Psoas muscle (tissue), 8 donors: ENCODE measurements around the gene SSC5D. TPM values are rescaled to one million over a fixed set of nuclear protein-coding genes. Genes with fewer than 3 reads are reported as not detected.

Experiments
- ATAC-seq, 4 donors: fragments of 200-7000 bp; cut with Tn5 transposase; one replicate each; pipeline ENCODE4 v1.9.1; 2020; ENCODE audit warnings: moderate library complexity in 3 of 4, mild to moderate bottlenecking in 2 of 4
- DNase-seq, 2 donors: peaks; one replicate each; pipeline ENCODE4 v3.0.0-alpha.2; 2020
- H3K27ac ChIP-seq: fragments of 200-600 bp; one replicate; pipeline ENCODE4 v1.8.0; 2022
- H3K27me3 ChIP-seq, 3 donors: fragments of 200-600 bp in 1 of 3; one replicate each; pipeline versions ENCODE4 v1.6.1 to v1.8.0; 2013 to 2022; ENCODE audit warnings: low read length in 2 of 3, mild to moderate bottlenecking in 2 of 3, moderate library complexity in 1 of 3; ENCODE audit not compliant: insufficient read depth in 3 of 3
- H3K36me3 ChIP-seq, 2 donors: fragments of 200-600 bp in 1 of 2; one replicate each; pipeline versions ENCODE4 v1.6.1 to v1.8.0; 2013 to 2022; ENCODE audit warnings: low read depth in 1 of 2, mild to moderate bottlenecking in 1 of 2, moderate library complexity in 1 of 2; ENCODE audit not compliant: insufficient read depth in 1 of 2
- H3K4me1 ChIP-seq: fragments of 200-600 bp; one replicate; pipeline ENCODE4 v1.8.0; 2022
- H3K4me3 ChIP-seq: fragments of 200-600 bp; one replicate; pipeline ENCODE4 v1.8.0; 2022; ENCODE audit warnings: mild to moderate bottlenecking
- H3K9me3 ChIP-seq: fragments of 200-600 bp; one replicate; pipeline ENCODE4 v1.8.0; 2022
- CTCF ChIP-seq: fragments of 200-600 bp; IDR thresholded peaks from one replicate; pipeline ENCODE4 v1.8.0; 2022; ENCODE audit warnings: antibody characterized with exemption
- WGBS, 3 donors: extraction: QIAGEN DNeasy Blood & Tissue Kit; methylation state at CpG; one replicate each; pipeline versions ENCODE4 v1.1.6 to v1.1.7; 2013; 5-methylcytosine and 5-hydroxymethylcytosine counted together
- intact Hi-C, 2 donors: fragments of 100-400 bp; cut with DNase I; formaldehyde crosslinking; loops; one replicate each; pipeline versions ENCODE4 v1.11.0 to v1.14.2; 2022
- polyA plus RNA-seq, 3 donors: library from polyadenylated mRNA; stranded (reverse); fragments of 200-250 nt; gene quantifications; one replicate each; pipeline ENCODE4 v1.2.3, GENCODE V29; 2013
- total RNA-seq, 4 donors: library from RNA; stranded (reverse); fragmentation: NEBNext Ultra II Directional in 2 of 4; extraction: Animal tissue kit (Norgen Biotek cat#: 25700) in 2 of 4; gene quantifications; one replicate each; pipeline versions ENCODE4 v1.2.1 to v1.2.4, GENCODE V29; 2021 to 2023
- donor health status: healthy with polysubstance abuse.
- donor health status: DM: no; HTN: no; CAD: no; lungs with moderate emphysema.
- donor health status: Bipolar disorder and iron deficiency.
- donor health status: healthy.
- donor health status: DM: yes; HTN: yes; CAD: no.
- donor health status: DM: no; HTN: no; CAD: no.
- donor health status: DM: no; HTN: no; CAD: no.
- donor health status: DM: yes; HTN: yes; CAD: no.

Gene SSC5D
- total and polyA plus RNA-seq, 7 donors = 0.11 to 4.6 (median 1.2) TPM

DNA sequence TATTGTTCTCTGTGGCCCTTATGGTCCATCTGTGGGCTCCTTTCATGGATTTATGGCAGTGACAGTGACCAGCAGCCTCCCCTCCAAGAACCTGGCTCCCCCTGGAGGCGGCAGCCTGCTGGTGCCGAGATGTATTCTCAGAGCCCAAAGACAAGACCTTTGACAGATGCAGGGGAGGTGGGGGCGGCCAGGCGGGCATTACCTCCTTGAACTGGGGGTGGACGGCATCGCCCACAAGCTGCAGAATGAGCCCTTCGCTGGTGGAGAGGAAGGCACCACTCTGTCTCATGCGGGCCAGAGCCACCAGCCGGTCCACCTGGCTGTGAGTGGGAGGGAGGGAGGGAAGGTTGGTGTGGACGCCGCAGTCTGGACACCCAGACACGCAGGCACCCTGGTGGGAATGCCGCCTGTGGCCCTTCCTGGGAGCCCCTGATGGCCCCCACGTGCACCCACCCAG is 33.4 kb upstream of the SSC5D start:
- Histone ChIP-seq H3K27me3 (peaks cover 0 to 16% (median 11%) of the 10 kb centered on the region in 3 donors), H3K4me3 (no peak overlapping the region), H3K9me3 (no peaks in the 10 kb centered on the region), H3K4me1 (peaks cover 6% of the 10 kb centered on the region), H3K27ac (no peak overlapping the region), H3K36me3 (no peaks in the 10 kb centered on the region)
- peak; percentile 44 for TF ChIP-seq CTCF
- peak in 1 of 4 donors; percentile 49 for ATAC-seq
- no peak for DNase-seq
- 77 to 82% (median 79%) methylated on average over 12 to 14 of the region's 14 CpGs for WGBS, 3 donors
- intact Hi-C loops = loop anchor here in 1 of 2 donors (5.0 kb wide), 2 partner anchors 68 to 153 kb away; partner anchors contain the start of gene RPL28

- Histone ChIP-seq H3K4me3 (no peak overlapping the region), H3K27me3 (peaks cover 0 to 16% (median 7%) of the 10 kb centered on the region in 3 donors), H3K9me3 (no peaks in the 10 kb centered on the region), H3K27ac (no peak overlapping the region), H3K36me3 (no peaks in the 10 kb centered on the region), H3K4me1 (peaks cover 6% of the 10 kb centered on the region)
- WGBS, 3 donors = 79 to 91% (median 81%) methylated on average over 8 to 11 of the region's 11 CpGs
- intact Hi-C loops = loop anchor here in 1 of 2 donors (5.0 kb wide), 1 partner anchor 153 kb away; no protein-coding TSS in a partner anchor
- TF ChIP-seq CTCF = no peak
- ATAC-seq = no peak
- DNase-seq = no peak
These were observed 32.5 kb upstream of the SSC5D start for GRCh38 chr19:55455576-55456235.

GRCh38 chr19:55456347-55456746 is 31.9 kb upstream of the SSC5D start:
- Histone ChIP-seq H3K27me3 (peaks cover 0 to 13% (median 5%) of the 10 kb centered on the region in 3 donors), H3K4me3 (no peak overlapping the region), H3K9me3 (no peaks in the 10 kb centered on the region), H3K36me3 (no peaks in the 10 kb centered on the region), H3K27ac (no peak overlapping the region), H3K4me1 (peaks cover 6% of the 10 kb centered on the region)
- no peak for ATAC-seq
- no peak for TF ChIP-seq CTCF
- 77 to 88% (median 82%) methylated on average over 14 of the region's 14 CpGs for WGBS, 3 donors
- no peak for DNase-seq
- intact Hi-C loops = loop anchor here in 1 of 2 donors (5.0 kb wide), 1 partner anchor 154 kb away; no protein-coding TSS in a partner anchor

DNA sequence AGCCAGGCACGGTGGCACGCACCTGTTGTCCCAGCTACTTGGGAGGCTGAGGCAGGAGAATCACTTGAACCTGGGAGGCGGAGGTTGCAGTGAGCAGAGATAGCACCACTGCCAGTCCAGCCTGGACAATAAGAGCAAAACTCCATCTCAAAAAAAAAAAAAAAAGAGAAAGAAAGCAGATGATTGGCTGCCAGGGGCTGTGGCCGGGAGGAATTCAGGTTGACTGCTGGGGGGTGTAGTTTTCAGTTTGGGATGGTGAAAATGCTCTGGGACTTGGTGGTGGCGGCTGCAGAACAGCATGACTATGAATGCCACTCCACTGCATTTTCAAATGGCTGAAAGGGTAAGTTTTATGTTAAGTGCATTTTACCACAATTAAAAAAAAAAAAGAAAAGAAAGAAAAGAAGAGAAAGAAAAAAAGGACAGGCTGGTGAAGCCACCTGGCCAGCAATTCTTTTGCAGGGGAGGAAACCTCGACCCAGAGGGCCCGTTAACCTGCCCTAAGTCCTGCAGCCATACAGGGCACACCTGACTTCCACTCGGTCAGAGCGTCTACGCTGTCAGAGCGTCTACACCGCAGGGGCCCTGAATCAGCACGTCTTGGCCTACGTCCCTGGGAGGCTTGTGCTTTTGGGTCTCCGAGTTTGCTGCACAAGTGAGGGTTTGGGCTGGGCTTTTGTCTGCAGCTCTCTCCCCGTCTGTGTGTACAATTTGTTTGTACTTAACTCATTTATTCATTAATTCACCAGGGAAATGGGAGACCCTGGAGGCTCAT is 30.4 kb upstream of the SSC5D start:
- no peak overlapping the region for H3K4me3 ChIP-seq
- intact Hi-C loops = loop anchor here in 1 of 2 donors (5.0 kb wide), 1 partner anchor 156 kb away; no protein-coding TSS in a partner anchor
- H3K36me3 ChIP-seq = no peaks in the 10 kb centered on the region
- H3K9me3 ChIP-seq = no peaks in the 10 kb centered on the region
- WGBS, 3 donors = 74 to 80% (median 75%) methylated on average over 16 of the region's 16 CpGs
- H3K27ac ChIP-seq = no peak overlapping the region
- DNase-seq (no peak), ATAC-seq (no peak)
- TF ChIP-seq CTCF = no peak
- peaks cover 2% of the 10 kb centered on the region for H3K4me1 ChIP-seq
- H3K27me3 ChIP-seq = no peaks in the 10 kb centered on the region
